ENCODE measurements around the gene BECN2. TPM values are rescaled to one million over a fixed set of nuclear protein-coding genes. Genes with fewer than 3 reads are reported as not detected.

Gene BECN2
- total RNA-seq, 2 donors from 2014 or later, result not detected

DNA sequence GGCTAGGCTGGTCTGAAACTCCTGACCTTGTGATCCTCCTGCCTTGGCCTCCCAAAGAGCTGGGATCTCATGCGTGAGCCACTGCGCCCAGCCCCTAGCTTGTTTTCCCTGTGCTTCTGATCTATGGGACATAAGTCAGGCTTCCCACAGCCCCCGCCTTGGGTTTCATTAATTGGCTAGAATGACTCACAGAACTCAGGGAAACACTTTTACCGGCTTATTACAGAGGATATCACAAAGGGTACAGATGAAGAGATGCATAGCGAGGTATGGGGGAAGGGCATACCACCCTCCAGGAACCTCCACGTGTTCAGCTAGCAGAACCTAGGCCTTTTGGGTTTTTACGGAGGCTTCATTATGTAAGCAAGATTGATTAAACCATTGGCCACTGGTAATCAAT is 42.9 kb downstream of the BECN2 start:
- H3K27me3 ChIP-seq (replicated peaks; ENCODE audit: insufficient read depth), result no peaks in the 10 kb centered on the region
- H3K4me3 ChIP-seq, result no peak overlapping the region
- ATAC-seq (ENCODE audit: insufficient number of reproducible peaks, low FRiP score, low read depth) (no peak), DNase-seq (ENCODE audit: low spot score) (no peak)
- TF ChIP-seq, protein P1, sequence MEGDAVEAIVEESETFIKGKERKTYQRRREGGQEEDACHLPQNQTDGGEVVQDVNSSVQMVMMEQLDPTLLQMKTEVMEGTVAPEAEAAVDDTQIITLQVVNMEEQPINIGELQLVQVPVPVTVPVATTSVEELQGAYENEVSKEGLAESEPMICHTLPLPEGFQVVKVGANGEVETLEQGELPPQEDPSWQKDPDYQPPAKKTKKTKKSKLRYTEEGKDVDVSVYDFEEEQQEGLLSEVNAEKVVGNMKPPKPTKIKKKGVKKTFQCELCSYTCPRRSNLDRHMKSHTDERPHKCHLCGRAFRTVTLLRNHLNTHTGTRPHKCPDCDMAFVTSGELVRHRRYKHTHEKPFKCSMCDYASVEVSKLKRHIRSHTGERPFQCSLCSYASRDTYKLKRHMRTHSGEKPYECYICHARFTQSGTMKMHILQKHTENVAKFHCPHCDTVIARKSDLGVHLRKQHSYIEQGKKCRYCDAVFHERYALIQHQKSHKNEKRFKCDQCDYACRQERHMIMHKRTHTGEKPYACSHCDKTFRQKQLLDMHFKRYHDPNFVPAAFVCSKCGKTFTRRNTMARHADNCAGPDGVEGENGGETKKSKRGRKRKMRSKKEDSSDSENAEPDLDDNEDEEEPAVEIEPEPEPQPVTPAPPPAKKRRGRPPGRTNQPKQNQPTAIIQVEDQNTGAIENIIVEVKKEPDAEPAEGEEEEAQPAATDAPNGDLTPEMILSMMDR (IDR thresholded peaks at IDR 0.05), result no peak
- no peak overlapping the region for H3K27ac ChIP-seq
- no peaks in the 10 kb centered on the region for H3K36me3 ChIP-seq
- H3K9me3 ChIP-seq, result no peaks in the 10 kb centered on the region
- H3K4me1 ChIP-seq (ENCODE audit: control insufficient read depth in 1 of 2, low read depth in 2 of 2), result no peaks in the 10 kb centered on the region

DNA sequence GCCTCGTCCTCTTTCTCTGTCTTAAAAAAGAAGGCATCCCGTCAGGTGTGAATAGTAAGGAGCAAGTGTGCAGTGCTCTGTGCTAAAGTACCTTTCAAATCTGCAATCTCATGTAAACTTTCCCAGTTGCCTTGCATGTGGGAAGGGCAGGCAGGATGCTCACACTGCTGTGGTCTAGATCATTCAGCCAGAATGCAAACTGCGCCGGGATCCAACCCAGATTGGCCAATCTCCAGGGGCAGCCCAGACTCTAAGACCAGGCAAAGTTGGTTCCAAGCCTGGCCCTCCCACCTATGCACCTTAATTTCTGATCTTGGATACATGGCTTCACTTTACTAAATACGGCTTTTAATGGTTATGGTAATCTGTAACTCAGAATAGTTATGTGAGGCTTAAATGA is 44.5 kb downstream of the BECN2 start:
- no peaks in the 10 kb centered on the region for H3K36me3 ChIP-seq
- H3K4me1 ChIP-seq (ENCODE audit: control insufficient read depth in 1 of 2, low read depth in 2 of 2), result no peaks in the 10 kb centered on the region
- H3K4me3 ChIP-seq, result no peak overlapping the region
- DNase-seq (ENCODE audit: low spot score) (no peak), ATAC-seq (ENCODE audit: insufficient number of reproducible peaks, low FRiP score, low read depth) (no peak)
- H3K27me3 ChIP-seq (replicated peaks; ENCODE audit: insufficient read depth), result no peaks in the 10 kb centered on the region
- no peak overlapping the region for H3K27ac ChIP-seq
- TF ChIP-seq, protein P1 (IDR thresholded peaks at IDR 0.05), result no peak
- no peaks in the 10 kb centered on the region for H3K9me3 ChIP-seq

DNA sequence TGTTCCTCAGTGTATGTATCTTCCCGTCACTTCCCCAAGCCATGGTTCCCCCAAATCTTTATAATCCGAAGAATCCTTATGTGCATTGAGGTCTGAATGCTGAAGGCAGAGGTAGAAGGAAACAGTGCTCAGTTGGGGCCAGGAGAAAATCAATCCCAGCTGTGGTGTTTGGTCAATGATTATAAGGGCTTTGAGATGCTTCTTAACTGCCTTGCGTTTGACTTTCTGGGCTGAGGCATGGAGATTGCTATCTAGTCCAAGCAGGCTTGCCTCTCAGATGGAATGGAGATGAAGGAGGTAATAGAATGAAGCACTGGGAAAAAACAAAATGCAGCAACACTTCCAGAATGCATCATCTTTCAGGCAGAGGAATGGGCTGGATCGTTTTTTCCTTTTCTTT is 44.9 kb downstream of the BECN2 start:
- TF ChIP-seq, protein P1 (IDR thresholded peaks at IDR 0.05), result no peak
- H3K27ac ChIP-seq, result no peak overlapping the region
- H3K36me3 ChIP-seq, result no peaks in the 10 kb centered on the region
- H3K27me3 ChIP-seq (replicated peaks; ENCODE audit: insufficient read depth), result no peaks in the 10 kb centered on the region
- H3K4me3 ChIP-seq, result no peak overlapping the region
- ATAC-seq (ENCODE audit: insufficient number of reproducible peaks, low FRiP score, low read depth), result no peak
- H3K4me1 ChIP-seq (ENCODE audit: control insufficient read depth in 1 of 2, low read depth in 2 of 2), result no peaks in the 10 kb centered on the region
- no peaks in the 10 kb centered on the region for H3K9me3 ChIP-seq
- no peak for DNase-seq (ENCODE audit: low spot score)

DNA sequence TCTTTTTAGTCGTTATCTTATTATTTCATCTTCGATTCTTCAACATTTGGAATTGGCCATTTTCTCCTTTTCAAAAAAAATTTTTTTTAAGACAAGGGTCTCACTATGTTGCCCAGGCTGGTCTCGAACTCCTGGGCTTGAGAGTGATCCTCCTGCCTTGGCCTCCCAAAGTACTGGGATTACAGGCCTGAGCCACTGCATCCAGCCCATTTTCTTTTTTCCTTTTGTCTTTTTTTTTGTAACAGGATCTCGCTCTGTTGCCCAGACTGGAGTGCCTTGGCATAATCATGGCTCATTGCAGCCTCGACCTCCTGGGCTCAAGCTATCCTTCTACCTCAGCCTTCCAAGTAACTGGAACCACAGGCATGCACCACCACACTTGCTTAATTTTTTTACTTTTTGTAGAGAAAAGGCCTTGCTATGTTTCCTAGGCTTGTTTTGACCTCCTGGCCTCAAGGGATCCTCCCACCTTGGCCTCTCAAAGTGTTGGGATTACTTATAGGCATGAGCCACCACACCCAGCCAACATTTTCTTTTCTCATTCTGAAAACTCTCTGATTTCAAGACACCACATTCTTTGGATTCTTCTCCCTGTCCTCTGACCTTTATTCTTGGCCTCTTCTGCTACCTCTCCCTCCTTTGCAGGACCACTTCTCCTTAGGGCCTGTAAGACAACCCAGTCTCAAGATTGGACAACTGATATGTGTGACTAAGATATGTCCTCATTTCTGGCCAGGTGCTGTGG is 47.4 kb downstream of the BECN2 start:
- TF ChIP-seq, protein P1 (IDR thresholded peaks at IDR 0.05), result no peak
- Histone ChIP-seq H3K27ac (no peak overlapping the region), H3K4me3 (no peak overlapping the region), H3K36me3 (no peaks in the 10 kb centered on the region), H3K4me1 (ENCODE audit: control insufficient read depth in 1 of 2, low read depth in 2 of 2) (no peaks in the 10 kb centered on the region), H3K9me3 (no peaks in the 10 kb centered on the region), H3K27me3 (replicated peaks; ENCODE audit: insufficient read depth) (no peaks in the 10 kb centered on the region)
- no peak for DNase-seq (ENCODE audit: low spot score)
- ATAC-seq (ENCODE audit: insufficient number of reproducible peaks, low FRiP score, low read depth), result no peak

DNA sequence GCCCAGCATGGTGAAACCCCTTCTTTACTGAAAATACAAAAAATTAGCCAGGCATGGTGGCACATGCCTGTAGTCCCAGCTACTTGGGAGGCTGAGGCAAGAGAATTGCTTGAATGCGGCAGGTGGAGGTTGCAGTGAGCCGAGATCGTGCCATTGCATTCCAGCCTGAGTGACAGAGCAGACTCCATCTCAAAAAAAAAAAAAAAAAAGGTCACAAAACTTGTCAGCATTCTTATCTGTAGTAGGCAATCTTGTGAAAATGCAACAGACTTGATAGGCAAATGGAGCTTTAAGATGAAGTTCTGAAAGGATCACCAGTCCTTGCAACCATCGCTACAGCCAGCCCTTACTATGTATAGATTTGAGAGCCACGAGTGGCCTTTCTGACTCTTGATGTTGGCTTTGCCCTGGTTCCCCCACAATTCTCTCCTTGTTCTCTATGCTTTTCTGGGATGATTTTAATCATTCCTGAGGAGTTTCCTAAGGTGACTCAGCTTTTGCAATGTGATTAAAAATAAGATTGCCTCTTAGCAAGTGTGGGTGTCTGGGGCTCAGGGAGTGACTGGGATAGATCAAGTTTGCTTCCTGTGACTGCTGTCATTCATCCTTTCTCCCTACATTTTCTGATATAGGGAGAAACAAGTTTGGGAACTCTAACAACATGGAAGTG is 48.4 kb downstream of the BECN2 start:
- Histone ChIP-seq H3K36me3 (no peaks in the 10 kb centered on the region), H3K4me1 (ENCODE audit: control insufficient read depth in 1 of 2, low read depth in 2 of 2) (no peaks in the 10 kb centered on the region), H3K4me3 (no peak overlapping the region), H3K27ac (no peak overlapping the region), H3K9me3 (no peaks in the 10 kb centered on the region), H3K27me3 (replicated peaks; ENCODE audit: insufficient read depth) (no peaks in the 10 kb centered on the region)
- TF ChIP-seq, protein P1 (IDR thresholded peaks at IDR 0.05), result no peak
- no peak for DNase-seq (ENCODE audit: low spot score)
- no peak for ATAC-seq (ENCODE audit: insufficient number of reproducible peaks, low FRiP score, low read depth)

All from thoracic aorta (tissue), 2 donors.